GM12878 (cell line): ENCODE data around the gene ABCG4. TPM values are rescaled to one million over a fixed set of nuclear protein-coding genes. Genes with fewer than 3 reads are reported as not detected.

ENCODE experiments used
- ATAC-seq: fragments of 200-7000 bp; cut with Tn5 transposase; 3 replicates; pipeline ENCODE4 v1.9.1; 2020; ENCODE audit warnings: mild to moderate bottlenecking, moderate library complexity
- BruUV-seq: library from RNA; stranded (reverse); fragments of 400-500 nt; replicated peaks from 2 replicates; lab custom pipeline; 2021; lab: Mats Ljungman, UMichigan
- CTCF ChIA-PET: fragments of 300-600 bp; sonication (Branson Sonifier 250); formaldehyde crosslinking; extraction: SDS; loops from one replicate; lab custom pipeline; 2021; ENCODE audit warnings: inconsistent platforms; lab: Yijun Ruan, JAX
- POLR2A ChIA-PET: fragments of 350-600 bp; formaldehyde crosslinking; extraction: SDS; loops from one replicate; lab custom pipeline; 2021; ENCODE audit warnings: inconsistent platforms; lab: Charles Lee
- RAD21 ChIA-PET: fragments of 300-600 bp; sonication (Branson Sonifier 250); formaldehyde crosslinking; loops from one replicate; lab custom pipeline; 2023; ENCODE audit warnings: antibody characterized with exemption; ENCODE audit not compliant: unreplicated experiment; lab: Charles Lee
- SMC1A ChIA-PET: fragments of 300-600 bp; sonication (Branson Sonifier 250); formaldehyde crosslinking; loops from one replicate; lab custom pipeline; 2023; ENCODE audit not compliant: unreplicated experiment, uncharacterized antibody; lab: Charles Lee
- DNase-seq: peaks from one replicate; pipeline ENCODE4 v3.0.0-alpha.2; 2011; ENCODE audit warnings: low read depth, low spot score
- FAIRE-seq: peaks from 3 replicates; lab custom pipeline; 2011; peaks lifted over from hg19 to GRCh38; lab: Jason Lieb, UNC
- H2AFZ ChIP-seq: 2 replicates; pipeline ENCODE4 v1.6.0; 2011; ENCODE audit warnings: low read depth, low read length, control low read depth; ENCODE audit not compliant: control insufficient read depth
- H3K27ac ChIP-seq: 2 replicates; pipeline ENCODE4 v1.5.1; 2011; ENCODE audit warnings: control low read depth; ENCODE audit not compliant: control insufficient read depth, insufficient read depth
- H3K27me3 ChIP-seq, 2 experiments: replicated peaks in 1 of 2; 2 replicates each; pipeline versions ENCODE4 v1.6.0 to v1.6.1; 2011; ENCODE audit warnings: low read length in 1 of 2; ENCODE audit not compliant: control insufficient read depth in 2 of 2, insufficient read depth in 2 of 2
- H3K36me3 ChIP-seq, 2 experiments: 2 replicates each; pipeline ENCODE4 v1.5.1; 2011; ENCODE audit warnings: low read length in 1 of 2; ENCODE audit not compliant: control insufficient read depth in 2 of 2, insufficient read depth in 2 of 2
- H3K4me1 ChIP-seq: 2 replicates; pipeline ENCODE4 v1.6.1; 2011; ENCODE audit warnings: mild to moderate bottlenecking, low read length, moderate library complexity, mixed read lengths; ENCODE audit not compliant: control insufficient read depth, insufficient read depth
- H3K4me2 ChIP-seq: 2 replicates; pipeline ENCODE4 v1.6.0; 2011; ENCODE audit warnings: control low read depth; ENCODE audit not compliant: control insufficient read depth, insufficient read depth
- H3K4me3 ChIP-seq: fragments of 200-600 bp; sonication (generic); 2 replicates; pipeline ENCODE4 v1.5.1; 2016
- H3K79me2 ChIP-seq: 2 replicates; pipeline ENCODE4 v1.6.0; 2011; ENCODE audit warnings: low read length; ENCODE audit not compliant: control insufficient read depth, insufficient read depth
- H3K9ac ChIP-seq: 2 replicates; pipeline ENCODE4 v1.8.0; 2011; ENCODE audit warnings: low read length, control low read depth, mixed read lengths; ENCODE audit not compliant: control insufficient read depth, insufficient read depth
- H3K9me3 ChIP-seq: replicated peaks from 3 replicates; pipeline ENCODE4 v1.5.1; 2011; ENCODE audit warnings: mild to moderate bottlenecking, low read length; ENCODE audit not compliant: control insufficient read depth, insufficient read depth
- H4K20me1 ChIP-seq: 2 replicates; pipeline ENCODE4 v1.6.0; 2011; ENCODE audit not compliant: control insufficient read depth, insufficient read depth
- ATF3 ChIP-seq: IDR thresholded peaks from 2 replicates; pipeline ENCODE4 v1.6.1; 2011; ENCODE audit warnings: low read depth, mild to moderate bottlenecking, low read length, moderate library complexity, borderline replicate concordance; ENCODE audit errors: extremely low read depth
- BACH1 ChIP-seq: fragments of 450-650 bp; IDR thresholded peaks from 2 replicates; pipeline ENCODE4 v1.6.1; 2017; ENCODE audit warnings: mild to moderate bottlenecking, borderline replicate concordance
- CREB1 ChIP-seq: IDR thresholded peaks from 2 replicates; pipeline ENCODE4 v1.6.1; 2012; ENCODE audit warnings: low read depth, mild to moderate bottlenecking, inconsistent platforms
- E2F8 ChIP-seq: fragments of 450-650 bp; IDR thresholded peaks from 2 replicates; pipeline ENCODE4 v1.6.1; 2018; ENCODE audit warnings: mild to moderate bottlenecking, low read depth, moderate library complexity; ENCODE audit not compliant: partially characterized antibody
- ESRRA ChIP-seq: IDR thresholded peaks from 2 replicates; pipeline ENCODE4 v1.6.1; 2012; ENCODE audit warnings: mild to moderate bottlenecking, low read length, improper control_type of control experiment
- IRF3 ChIP-seq: fragments of 450-650 bp; IDR thresholded peaks from 2 replicates; pipeline ENCODE4 v1.6.1; 2014; ENCODE audit warnings: mild to moderate bottlenecking
- MXI1 ChIP-seq: fragments of 150-350 bp; IDR thresholded peaks from 2 replicates; pipeline ENCODE4 v1.6.1; 2011; ENCODE audit warnings: low read depth, mild to moderate bottlenecking, inconsistent platforms, low read length, improper control_type of control experiment
- SKIL ChIP-seq: fragments of 450-650 bp; IDR thresholded peaks from 2 replicates; pipeline ENCODE4 v1.6.1; 2017; ENCODE audit warnings: mild to moderate bottlenecking, low read depth, inconsistent platforms; ENCODE audit not compliant: poor library complexity, severe bottlenecking
- SPI1 ChIP-seq: IDR thresholded peaks from 2 replicates; pipeline ENCODE4 v1.6.1; 2011; ENCODE audit warnings: low read depth, mild to moderate bottlenecking, low read length, moderate library complexity, borderline replicate concordance; ENCODE audit not compliant: insufficient read depth
- SREBF1 ChIP-seq: IDR thresholded peaks from 2 replicates; pipeline ENCODE4 v1.6.1; 2012; ENCODE audit warnings: mild to moderate bottlenecking, low read length
- ZNF384 ChIP-seq: IDR thresholded peaks from 2 replicates; pipeline ENCODE4 v1.6.1; 2012; ENCODE audit warnings: low read depth, mild to moderate bottlenecking, low read length, improper control_type of control experiment, borderline replicate concordance
- WGBS: methylation state at CpG from one replicate; pipeline ENCODE4 v1.1.6; 2016; ENCODE audit warnings: low lambda C conversion rate; ENCODE audit not compliant: insufficient replicate concordance, insufficient coverage; ENCODE audit errors: missing lambda C conversion rate; 5-methylcytosine and 5-hydroxymethylcytosine counted together
- in situ Hi-C: fragments of 300-500 bp; cut with MboI; formaldehyde crosslinking; loops from 9 replicates; pipeline ENCODE4 v1.14.3; 2018; ENCODE audit warnings: mixed read lengths
- intact Hi-C: fragments of 100-400 bp; cut with micrococcal nuclease; formaldehyde crosslinking; loops from one replicate; pipeline ENCODE4 v1.14.2; 2022; ENCODE audit not compliant: unreplicated experiment
- polyA plus RNA-seq, 11 experiments: library from polyadenylated mRNA; depleted of rRNA in 4 of 11; unstranded in 6 of 11; stranded (reverse) in 5 of 11; fragments of >200 nt; fragmentation: Nextera tagmentation in 4 of 11; fragmentation: Illumina TruSeq in 1 of 11; extraction: Ambion mirVana in 4 of 11; extraction: Trizol in 1 of 11; gene quantifications; 1 replicate in 1 of 11; 2 replicates in 10 of 11; pipeline versions ENCODE4 v1.2.1 to v1.2.3, GENCODE V29; 2011 to 2016; ENCODE audit warnings: inconsistent platforms in 2 of 11, missing spikeins in 2 of 11, low read depth in 1 of 11
- total RNA-seq, 4 experiments: library from RNA; depleted of rRNA in 3 of 4; stranded (reverse); fragments of >200 nt in 3 of 4; fragmentation: Illumina TruSeq in 1 of 4; extraction: Trizol in 1 of 4; gene quantifications; 2 replicates each; pipeline versions ENCODE4 v1.2.1 to v1.2.3, GENCODE V29; 2013 to 2021
- TF ChIP-seq, protein P1 (sequence below): fragments of 450-650 bp; IDR thresholded peaks from 2 replicates; pipeline ENCODE4 v1.6.1; 2017; ENCODE audit warnings: antibody characterized with exemption, mild to moderate bottlenecking, moderate library complexity

Gene ABCG4
- total and polyA plus RNA-seq, 10 of the 15 experiments (the other 5 are each of a cell fraction or from before 2014, with no cell fraction given) = not detected

GRCh38 chr11:119188887-119189286 is 40.0 kb downstream of the ABCG4 start (continued):
- TF ChIP-seq MXI1 = no peak

GRCh38 chr11:119189393-119189792 is 40.5 kb downstream of the ABCG4 start:
- CTCF ChIA-PET = interaction anchor here (1.1 kb wide), 1 partner anchor 258 kb away, joined by 3 read pairs; no protein-coding TSS in a partner anchor
- no TSS peak for BruUV-seq
- 46% methylated on average over 4 of the region's 4 CpGs for WGBS
- Histone ChIP-seq H3K27me3 (no peaks in the 10 kb centered on the region), H3K4me1 (no peaks in the 10 kb centered on the region), H2AFZ (no peak overlapping the region), H3K4me3 (no peak overlapping the region), H3K9ac (no peak overlapping the region), H3K4me2 (no peak overlapping the region), H3K36me3 (no peaks in the 10 kb centered on the region), H3K9me3 (no peaks in the 10 kb centered on the region; the same call in 2 of the 3 replicates), H3K79me2 (no peaks in the 10 kb centered on the region), H3K27ac (no peak overlapping the region), H4K20me1 (no peaks in the 10 kb centered on the region)
- FAIRE-seq (no peak), DNase-seq (no peak), ATAC-seq (no peak; the same call in 2 of the 3 replicates)
- intact Hi-C loops (no loop called here), in situ Hi-C loops (no loop called here)
- SMC1A ChIA-PET = no interaction called here
- POLR2A ChIA-PET = no interaction called here
- RAD21 ChIA-PET = no interaction called here
- TF ChIP-seq SPI1 (no peak), CREB1 (no peak), SREBF1 (no peak), BACH1 (no peak), E2F8 (no peak), SKIL (no peak), ZNF384 (no peak), ATF3 (no peak), IRF3 (no peak), ESRRA (no peak)
- TF ChIP-seq, protein P1, sequence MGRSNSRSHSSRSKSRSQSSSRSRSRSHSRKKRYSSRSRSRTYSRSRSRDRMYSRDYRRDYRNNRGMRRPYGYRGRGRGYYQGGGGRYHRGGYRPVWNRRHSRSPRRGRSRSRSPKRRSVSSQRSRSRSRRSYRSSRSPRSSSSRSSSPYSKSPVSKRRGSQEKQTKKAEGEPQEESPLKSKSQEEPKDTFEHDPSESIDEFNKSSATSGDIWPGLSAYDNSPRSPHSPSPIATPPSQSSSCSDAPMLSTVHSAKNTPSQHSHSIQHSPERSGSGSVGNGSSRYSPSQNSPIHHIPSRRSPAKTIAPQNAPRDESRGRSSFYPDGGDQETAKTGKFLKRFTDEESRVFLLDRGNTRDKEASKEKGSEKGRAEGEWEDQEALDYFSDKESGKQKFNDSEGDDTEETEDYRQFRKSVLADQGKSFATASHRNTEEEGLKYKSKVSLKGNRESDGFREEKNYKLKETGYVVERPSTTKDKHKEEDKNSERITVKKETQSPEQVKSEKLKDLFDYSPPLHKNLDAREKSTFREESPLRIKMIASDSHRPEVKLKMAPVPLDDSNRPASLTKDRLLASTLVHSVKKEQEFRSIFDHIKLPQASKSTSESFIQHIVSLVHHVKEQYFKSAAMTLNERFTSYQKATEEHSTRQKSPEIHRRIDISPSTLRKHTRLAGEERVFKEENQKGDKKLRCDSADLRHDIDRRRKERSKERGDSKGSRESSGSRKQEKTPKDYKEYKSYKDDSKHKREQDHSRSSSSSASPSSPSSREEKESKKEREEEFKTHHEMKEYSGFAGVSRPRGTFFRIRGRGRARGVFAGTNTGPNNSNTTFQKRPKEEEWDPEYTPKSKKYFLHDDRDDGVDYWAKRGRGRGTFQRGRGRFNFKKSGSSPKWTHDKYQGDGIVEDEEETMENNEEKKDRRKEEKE = no peak
